ENCODE data around the gene HPCA. TPM values are rescaled to one million over a fixed set of nuclear protein-coding genes. Genes with fewer than 3 reads are reported as not detected.

HPCA gene
- not detected in 2 replicates for total RNA-seq

GRCh38 chr1:32886004-32886827 is at the start of gene HPCA:
Gene HPCA, plus strand, starts transcription at chr1:32886491. Its CDS starts 2,408 bp downstream, at chr1:32888899.

GRCh38 chr1:32870615-32871363 is 15.5 kb upstream of the HPCA start, which contains the start of gene FNDC5:
Gene FNDC5, minus strand, starts transcription at chr1:32870912.

GRCh38 chr1:32900956-32901822 is 14.9 kb downstream of the HPCA start, which contains the start of gene TMEM54:
Gene TMEM54, minus strand, starts transcription at chr1:32901389. Its CDS starts 151 bp downstream, at chr1:32901238.

Other genes starting within 250 kb of the HPCA start
- 29.9 and 40.6 TPM in 2 replicates for gene ZBTB8OS, start 235.9 kb upstream of the HPCA start, total RNA-seq
- gene RBBP4, start 235.3 kb upstream of the HPCA start, total RNA-seq, result 99.9 and 130 TPM in 2 replicates
- 67.1 and 136 TPM in 2 replicates for gene SYNC, start 183.7 kb upstream of the HPCA start, total RNA-seq
- gene YARS1, start 69.1 kb upstream of the HPCA start, total RNA-seq, result 139 and 154 TPM in 2 replicates
- gene S100PBP, start 68.8 kb upstream of the HPCA start, total RNA-seq, result 29.9 and 70.5 TPM in 2 replicates
- 0.87 and 3.6 TPM in 2 replicates for gene FNDC5, start 15.6 kb upstream of the HPCA start, total RNA-seq
- gene TMEM54, start 14.9 kb downstream of the HPCA start, total RNA-seq, result 36.7 and 59.0 TPM in 2 replicates
- gene RNF19B, start 78.3 kb downstream of the HPCA start, total RNA-seq, result 11.3 and 13.2 TPM in 2 replicates
- 87.5 and 167 TPM in 2 replicates for gene AK2, start 150.4 kb downstream of the HPCA start, total RNA-seq
- gene AZIN2, start 194.7 kb downstream of the HPCA start, total RNA-seq, result 4.2 and 6.0 TPM in 2 replicates